ENCODE data around the gene KLC3. TPM values are rescaled to one million over a fixed set of nuclear protein-coding genes. Genes with fewer than 3 reads are reported as not detected.

The KLC3 gene
- total RNA-seq, 1 experiment from 2014 or later, result 22.8 TPM

- Histone ChIP-seq H3K9me2 (ENCODE audit: insufficient read depth) (no peaks in the 10 kb centered on the region), H3K9me3 (ENCODE audit: control insufficient read depth in 1 of 2, insufficient read depth in 1 of 2, low read depth in 1 of 2, low read length in 2 of 2) (no peaks in the 10 kb centered on the region), H3K9ac (ENCODE audit: low read length) (no peak overlapping the region), H3K4me3 (replicated peaks in 1 of 2; ENCODE audit: low read depth in 1 of 2, low read length in 2 of 2) (no peak overlapping the region), H2AFZ (ENCODE audit: low read depth, low read length, poor library complexity, severe bottlenecking) (no peak overlapping the region), H3K36me3 (ENCODE audit: control insufficient read depth in 1 of 2, insufficient read depth in 2 of 2, low read length in 2 of 2) (no peaks in the 10 kb centered on the region), H3K27me3 (ENCODE audit: insufficient read depth, low read length) (no peaks in the 10 kb centered on the region), H3K27ac (ENCODE audit: low read depth, low read length) (no peak overlapping the region), H3K4me1 (ENCODE audit: control insufficient read depth in 1 of 2, insufficient read depth in 2 of 2, low read length in 2 of 2) (peaks cover 10 to 25% of the 10 kb centered on the region in 2 experiments), H4K20me1 (ENCODE audit: insufficient read depth) (no peaks in the 10 kb centered on the region), H3K4me2 (ENCODE audit: low read length) (no peak overlapping the region), H3K79me2 (ENCODE audit: insufficient read depth, low read length) (no peaks in the 10 kb centered on the region)
- TF ChIP-seq EZH2phosphoT487 (IDR thresholded peaks at IDR 0.05; ENCODE audit: borderline replicate concordance), result no peak
- no peak for TF ChIP-seq EZH2 (IDR thresholded peaks at IDR 0.05)
- TF ChIP-seq FOSL1 (IDR thresholded peaks at IDR 0.05; ENCODE audit: low read depth), result no peak
- TF ChIP-seq ATF3 (IDR thresholded peaks at IDR 0.05), result no peak
- no peak for TF ChIP-seq POLR2A (IDR thresholded peaks at IDR 0.05; ENCODE audit: borderline replicate concordance, extremely low read depth, insufficient read depth, insufficient read length)
- TF ChIP-seq MAX (IDR thresholded peaks at IDR 0.05), result no peak
- TF ChIP-seq ZBTB33 (IDR thresholded peaks at IDR 0.05; ENCODE audit: extremely low read depth, insufficient replicate concordance, low read length), result no peak
- TF ChIP-seq YY1 (IDR thresholded peaks at IDR 0.05; ENCODE audit: extremely low read depth, insufficient replicate concordance, low read depth, low read length), result no peak
- DNase-seq (ENCODE audit: low read depth, low spot score) (no peak), ATAC-seq (no peak)
- ChIA-PET CTCF (no interaction called here), RAD21 (ENCODE audit: low non-redundant PET in 1 of 2, low total read pairs in 2 of 2, uncharacterized antibody in 2 of 2, unreplicated experiment in 2 of 2) (no interaction called here), POLR2A (no interaction called here)
- intact Hi-C loops (cut with micrococcal nuclease), result no loop called here
- no TSS peak for BruUV-seq (replicated peaks)
These were observed 35.5 kb upstream of the KLC3 start for GRCh38 chr19:45305007-45305406.

GRCh38 chr19:45305421-45305820, 35.1 kb upstream of the KLC3 start:
- H2AFZ ChIP-seq (ENCODE audit: low read depth, low read length, poor library complexity, severe bottlenecking), result no peak overlapping the region
- no peak overlapping the region for H3K4me2 ChIP-seq (ENCODE audit: low read length)
- RAD21 ChIA-PET (ENCODE audit: low non-redundant PET in 1 of 2, low total read pairs in 2 of 2, uncharacterized antibody in 2 of 2, unreplicated experiment in 2 of 2), result no interaction called here
- CTCF ChIA-PET, result no interaction called here
- H3K4me1 ChIP-seq (ENCODE audit: control insufficient read depth in 1 of 2, insufficient read depth in 2 of 2, low read length in 2 of 2), result peaks cover 10 to 23% of the 10 kb centered on the region in 2 experiments
- no peak overlapping the region for H3K4me3 ChIP-seq (replicated peaks in 1 of 2; ENCODE audit: low read depth in 1 of 2, low read length in 2 of 2)
- no peaks in the 10 kb centered on the region for H3K9me3 ChIP-seq (ENCODE audit: control insufficient read depth in 1 of 2, insufficient read depth in 1 of 2, low read depth in 1 of 2, low read length in 2 of 2)
- H4K20me1 ChIP-seq (ENCODE audit: insufficient read depth), result no peaks in the 10 kb centered on the region
- DNase-seq (ENCODE audit: low read depth, low spot score) (no peak), ATAC-seq (no peak)
- no peaks in the 10 kb centered on the region for H3K9me2 ChIP-seq (ENCODE audit: insufficient read depth)
- no peak overlapping the region for H3K9ac ChIP-seq (ENCODE audit: low read length)
- H3K79me2 ChIP-seq (ENCODE audit: insufficient read depth, low read length), result no peaks in the 10 kb centered on the region
- no peaks in the 10 kb centered on the region for H3K36me3 ChIP-seq (ENCODE audit: control insufficient read depth in 1 of 2, insufficient read depth in 2 of 2, low read length in 2 of 2)
- H3K27ac ChIP-seq (ENCODE audit: low read depth, low read length), result no peak overlapping the region
- POLR2A ChIA-PET, result no interaction called here
- BruUV-seq (replicated peaks), result no TSS peak
- H3K27me3 ChIP-seq (ENCODE audit: insufficient read depth, low read length), result no peaks in the 10 kb centered on the region
- intact Hi-C loops (cut with micrococcal nuclease), result no loop called here
- TF ChIP-seq ZNF274 (IDR thresholded peaks at IDR 0.05; ENCODE audit: low read depth, low read length) (no peak), ZBTB33 (IDR thresholded peaks at IDR 0.05; ENCODE audit: extremely low read depth, insufficient replicate concordance, low read length) (no peak), MAX (IDR thresholded peaks at IDR 0.05) (no peak), EGR1 (IDR thresholded peaks at IDR 0.05; ENCODE audit: low read depth) (no peak), RAD21 (IDR thresholded peaks at IDR 0.05; ENCODE audit: low read depth) (no peak), POLR2AphosphoS5 (IDR thresholded peaks at IDR 0.05; ENCODE audit: low read depth, low read length) (no peak), SP1 (IDR thresholded peaks at IDR 0.05; ENCODE audit: low read depth) (no peak)

Data from HCT116 (cell line).